H9 (cell line): Measurements from ENCODE around the gene BAHD1. TPM values are rescaled to one million over a fixed set of nuclear protein-coding genes. Genes with fewer than 3 reads are reported as not detected.
"Not testable (repeated sequence)": the region's sequence is repeated elsewhere in the genome, so short reads cannot be mapped to it uniquely, and the experiment has no call there.

ENCODE experiments used
- DNase-seq: peaks from one replicate; pipeline ENCODE4 v3.0.0-alpha.2; 2017
- H2AFZ ChIP-seq: one replicate; pipeline ENCODE4 v1.6.1; 2013; ENCODE audit warnings: mild to moderate bottlenecking, low read length, control low read depth, moderate library complexity
- H2AK5ac ChIP-seq: 2 replicates; pipeline ENCODE4 v1.6.1; 2013; ENCODE audit warnings: low read length, control low read depth, mixed read lengths; ENCODE audit not compliant: insufficient read length
- H2BK120ac ChIP-seq: one replicate; pipeline ENCODE4 v1.6.1; 2013; ENCODE audit warnings: low read depth, mild to moderate bottlenecking, low read length, control low read depth, inconsistent platforms; ENCODE audit not compliant: poor library complexity, severe bottlenecking
- H2BK12ac ChIP-seq: 2 replicates; pipeline ENCODE4 v1.6.1; 2013; ENCODE audit warnings: low read length, control low read depth, mixed read lengths, low read depth; ENCODE audit not compliant: insufficient read length
- H2BK15ac ChIP-seq: 2 replicates; pipeline ENCODE4 v1.6.1; 2013; ENCODE audit warnings: low read depth, low read length, control low read depth
- H2BK20ac ChIP-seq: one replicate; pipeline ENCODE4 v1.6.1; 2013; ENCODE audit warnings: low read depth, mild to moderate bottlenecking, low read length, control low read depth, inconsistent platforms; ENCODE audit not compliant: poor library complexity, severe bottlenecking
- H2BK5ac ChIP-seq: 2 replicates; pipeline ENCODE4 v1.6.1; 2013; ENCODE audit warnings: low read length, control low read depth, mixed read lengths; ENCODE audit not compliant: insufficient read length
- H3K14ac ChIP-seq: 2 replicates; pipeline ENCODE4 v1.6.1; 2013; ENCODE audit warnings: low read length, control low read depth; ENCODE audit not compliant: insufficient read depth
- H3K18ac ChIP-seq: 2 replicates; pipeline ENCODE4 v1.6.1; 2013; ENCODE audit warnings: low read depth, mild to moderate bottlenecking, mixed read lengths, low read length, control low read depth; ENCODE audit not compliant: insufficient read length
- H3K23ac ChIP-seq: 2 replicates; pipeline ENCODE4 v1.6.1; 2013; ENCODE audit warnings: low read length, control low read depth, mixed read lengths, low read depth; ENCODE audit not compliant: insufficient read length
- H3K23me2 ChIP-seq: 2 replicates; pipeline ENCODE4 v1.6.1; 2013; ENCODE audit warnings: low read depth, mild to moderate bottlenecking, mixed read lengths, low read length, control low read depth; ENCODE audit not compliant: insufficient read length, poor library complexity, severe bottlenecking
- H3K27ac ChIP-seq: 2 replicates; pipeline ENCODE4 v1.5.1; 2013; ENCODE audit warnings: low read length, control low read depth, mixed read lengths, low read depth; ENCODE audit not compliant: insufficient read length
- H3K27me3 ChIP-seq: 2 replicates; pipeline ENCODE4 v1.6.1; 2013; ENCODE audit warnings: low read length, control low read depth, inconsistent platforms; ENCODE audit not compliant: insufficient read depth
- H3K4ac ChIP-seq: 2 replicates; pipeline ENCODE4 v1.6.1; 2013; ENCODE audit warnings: low read depth, mild to moderate bottlenecking, control low read depth, inconsistent platforms, low read length, moderate library complexity
- H3K4me1 ChIP-seq: 2 replicates; pipeline ENCODE4 v1.6.1; 2013; ENCODE audit warnings: low read length, control low read depth, inconsistent platforms; ENCODE audit not compliant: insufficient read depth
- H3K4me2 ChIP-seq: 2 replicates; pipeline ENCODE4 v1.6.1; 2013; ENCODE audit warnings: low read length, control low read depth, mixed read lengths; ENCODE audit not compliant: insufficient read length, insufficient read depth
- H3K56ac ChIP-seq: 2 replicates; pipeline ENCODE4 v1.6.1; 2013; ENCODE audit warnings: low read depth, mild to moderate bottlenecking, mixed read lengths, low read length, control low read depth; ENCODE audit not compliant: insufficient read length
- H3K79me1 ChIP-seq: 2 replicates; pipeline ENCODE4 v1.6.1; 2013; ENCODE audit warnings: low read depth, mild to moderate bottlenecking, moderate library complexity, low read length, control low read depth, inconsistent platforms; ENCODE audit not compliant: insufficient read depth, poor library complexity, severe bottlenecking
- H3K79me2 ChIP-seq: 2 replicates; pipeline ENCODE4 v1.6.1; 2013; ENCODE audit warnings: low read length, control low read depth, inconsistent platforms; ENCODE audit not compliant: insufficient read depth
- H3K9ac ChIP-seq: 2 replicates; pipeline ENCODE4 v1.6.1; 2013; ENCODE audit warnings: low read length, control low read depth, mixed read lengths; ENCODE audit not compliant: insufficient read length; ENCODE audit errors: extremely low read depth
- H3K9me3 ChIP-seq: one replicate; pipeline ENCODE4 v1.6.1; 2013; ENCODE audit warnings: low read depth, low read length, inconsistent platforms; ENCODE audit not compliant: control insufficient read depth
- H3T11ph ChIP-seq: one replicate; pipeline ENCODE4 v1.6.1; 2013; ENCODE audit warnings: mild to moderate bottlenecking, low read length, control low read depth, inconsistent platforms
- H4K20me1 ChIP-seq: one replicate; pipeline ENCODE4 v1.6.1; 2013; ENCODE audit not compliant: control insufficient read depth, insufficient read length, insufficient read depth
- H4K5ac ChIP-seq: 2 replicates; pipeline ENCODE4 v1.6.1; 2013; ENCODE audit warnings: low read depth, mild to moderate bottlenecking, mixed read lengths, low read length, control low read depth; ENCODE audit not compliant: insufficient read length
- H4K8ac ChIP-seq: replicated peaks from 2 replicates; pipeline ENCODE4 v1.6.1; 2013; ENCODE audit warnings: low read length, control low read depth, mixed read lengths, low read depth; ENCODE audit not compliant: insufficient read length
- H4K91ac ChIP-seq: 2 replicates; pipeline ENCODE4 v1.6.1; 2013; ENCODE audit warnings: low read depth, mild to moderate bottlenecking, moderate library complexity, mixed read lengths, low read length, control low read depth; ENCODE audit not compliant: insufficient read length
- H3K27ac Mint-ChIP-seq, 3 experiments: 2 replicates in 2 of 3; 3 replicates in 1 of 3; pipeline ENCODE4 v1.8.0; 2020 to 2021; ENCODE audit warnings: mixed read lengths in 3 of 3, mild to moderate bottlenecking in 1 of 3, moderate library complexity in 1 of 3
- H3K27me3 Mint-ChIP-seq: 2 replicates; pipeline ENCODE4 v1.8.0; 2021; ENCODE audit warnings: low read depth, mild to moderate bottlenecking, moderate library complexity, mixed read lengths
- H3K36me3 Mint-ChIP-seq, 3 experiments: 2 replicates in 2 of 3; 3 replicates in 1 of 3; pipeline ENCODE4 v1.8.0; 2020 to 2021; ENCODE audit warnings: low read depth in 3 of 3, mixed read lengths in 3 of 3; ENCODE audit not compliant: insufficient read depth in 1 of 3
- H3K4me1 Mint-ChIP-seq, 2 experiments: 2 replicates each; pipeline ENCODE4 v1.8.0; 2020; ENCODE audit warnings: mixed read lengths in 2 of 2
- H3K4me3 Mint-ChIP-seq, 2 experiments: 2 replicates in 1 of 2; 3 replicates in 1 of 2; pipeline ENCODE4 v1.8.0; 2020 to 2021; ENCODE audit warnings: mild to moderate bottlenecking in 2 of 2, mixed read lengths in 2 of 2, moderate library complexity in 1 of 2
- H3K9me3 Mint-ChIP-seq, 2 experiments: 2 replicates in 1 of 2; 3 replicates in 1 of 2; pipeline ENCODE4 v1.8.0; 2020; ENCODE audit warnings: mild to moderate bottlenecking in 2 of 2, mixed read lengths in 2 of 2, moderate library complexity in 1 of 2
- CTCF ChIP-seq: fragments of 200-600 bp; sonication (generic); conservative IDR thresholded peaks from 3 replicates; pipeline ENCODE4 v1.8.0; 2021; ENCODE audit warnings: antibody characterized with exemption, mild to moderate bottlenecking
- WGBS: extraction: QIAGEN DNeasy Blood & Tissue Kit; methylation state at CpG from one replicate; pipeline ENCODE4 v1.1.7; 2013; ENCODE audit warnings: missing lambda C conversion rate, low lambda C conversion rate, mixed read lengths; ENCODE audit not compliant: insufficient read length; ENCODE audit errors: extremely low coverage; 5-methylcytosine and 5-hydroxymethylcytosine counted together
- total RNA-seq: library from RNA; stranded (reverse); gene quantifications from 2 replicates; pipeline ENCODE4 v1.2.1, GENCODE V29; 2021

BAHD1 gene
- total RNA-seq, 1 experiment from 2014 or later, result 54.1 TPM

GRCh38 chr15:40452296-40453090 lies 11.7 kb downstream of the BAHD1 start:
- H3K23me2 ChIP-seq, result no peaks in the 10 kb centered on the region
- Mint-ChIP-seq H3K27ac (peak overlapping the region; percentile 46 to 94 (median 56)), H3K4me1 (peaks cover 72% of the 10 kb centered on the region in 2 experiments), H3K36me3 (peaks cover 0 to 10% (median 7%) of the 10 kb centered on the region in 3 experiments; a peak in 5 of 7 replicates), H3K4me3 (peak overlapping the region; percentile 24 to 57; a peak in 2 of 5 replicates), H3K9me3 (no peaks in the 10 kb centered on the region), H3K27me3 (no peaks in the 10 kb centered on the region)
- peaks cover 62% of the 10 kb centered on the region; the same call in 1 of the 2 replicates for H3K79me2 ChIP-seq
- no peaks in the 10 kb centered on the region for H3K27me3 ChIP-seq
- no peak overlapping the region for H2BK5ac ChIP-seq
- no peak overlapping the region for H3K9ac ChIP-seq
- no peak overlapping the region for H3K23ac ChIP-seq
- H2BK15ac ChIP-seq, result no peak overlapping the region
- H3K4ac ChIP-seq, result no peak overlapping the region
- H4K91ac ChIP-seq, result no peak overlapping the region
- H3K27ac ChIP-seq, result no peak overlapping the region
- H2BK12ac ChIP-seq, result no peak overlapping the region
- no peak overlapping the region for H2AK5ac ChIP-seq
- no peak overlapping the region for H4K5ac ChIP-seq
- no peaks in the 10 kb centered on the region for H4K20me1 ChIP-seq
- H2BK120ac ChIP-seq, result no peak overlapping the region
- DNase-seq, result no peak
- H3K14ac ChIP-seq, result no peak overlapping the region
- TF ChIP-seq CTCF, result no peak
- no peak overlapping the region for H3T11ph ChIP-seq
- no peak overlapping the region for H4K8ac ChIP-seq
- H3K56ac ChIP-seq, result no peak overlapping the region
- no peak overlapping the region for H2AFZ ChIP-seq
- no peak overlapping the region for H3K18ac ChIP-seq
- H3K79me1 ChIP-seq, result peaks cover 8% of the 10 kb centered on the region
- H3K4me2 ChIP-seq, result no peak overlapping the region
- H3K9me3 ChIP-seq, result no peaks in the 10 kb centered on the region
- peaks cover 14% of the 10 kb centered on the region; the same call in 1 of the 2 replicates for H3K4me1 ChIP-seq
- no peak overlapping the region for H2BK20ac ChIP-seq
- no CpG with 5 or more reads among the region's 11 CpGs for WGBS

GRCh38 chr15:40453941-40454340 lies 13.2 kb downstream of the BAHD1 start:
- not testable (repeated sequence) for H3K56ac ChIP-seq, H2BK5ac ChIP-seq, H3K27ac ChIP-seq, H2BK12ac ChIP-seq, H3K23me2 ChIP-seq, H3K4ac ChIP-seq, H2BK20ac ChIP-seq, H3K4me3 Mint-ChIP-seq, H3K27me3 Mint-ChIP-seq, H2AK5ac ChIP-seq, H3K9ac ChIP-seq, H3K23ac ChIP-seq, DNase-seq, H4K20me1 ChIP-seq, H4K8ac ChIP-seq, H3K27me3 ChIP-seq, H3K18ac ChIP-seq, H3K14ac ChIP-seq, H2AFZ ChIP-seq, H4K5ac ChIP-seq, H4K91ac ChIP-seq, H3T11ph ChIP-seq, H3K4me2 ChIP-seq, H3K9me3 ChIP-seq, H2BK120ac ChIP-seq, H3K9me3 Mint-ChIP-seq, H2BK15ac ChIP-seq
- Histone ChIP-seq H3K79me1 (peaks cover 16% of the 10 kb centered on the region), H3K79me2 (peaks cover 57% of the 10 kb centered on the region; the same call in 1 of the 2 replicates), H3K4me1 (peaks cover 14% of the 10 kb centered on the region; the same call in 1 of the 2 replicates)
- no CpG with 5 or more reads among the region's 3 CpGs for WGBS
- Mint-ChIP-seq H3K27ac (peak overlapping the region; percentile 58 to 89 (median 87); a peak in 4 of 7 replicates), H3K4me1 (peaks cover 72% of the 10 kb centered on the region in 2 experiments), H3K36me3 (peaks cover 0 to 16% (median 4%) of the 10 kb centered on the region in 3 experiments; a peak in 5 of 7 replicates)
